NCI-H1694 (cell line): Measurements from ENCODE around the gene SPATS2L.

Source experiments
- DNase-seq: peaks from one replicate; lab custom pipeline; 2025; lab: John Stamatoyannopoulos, UW

The SPATS2L gene, protein sequence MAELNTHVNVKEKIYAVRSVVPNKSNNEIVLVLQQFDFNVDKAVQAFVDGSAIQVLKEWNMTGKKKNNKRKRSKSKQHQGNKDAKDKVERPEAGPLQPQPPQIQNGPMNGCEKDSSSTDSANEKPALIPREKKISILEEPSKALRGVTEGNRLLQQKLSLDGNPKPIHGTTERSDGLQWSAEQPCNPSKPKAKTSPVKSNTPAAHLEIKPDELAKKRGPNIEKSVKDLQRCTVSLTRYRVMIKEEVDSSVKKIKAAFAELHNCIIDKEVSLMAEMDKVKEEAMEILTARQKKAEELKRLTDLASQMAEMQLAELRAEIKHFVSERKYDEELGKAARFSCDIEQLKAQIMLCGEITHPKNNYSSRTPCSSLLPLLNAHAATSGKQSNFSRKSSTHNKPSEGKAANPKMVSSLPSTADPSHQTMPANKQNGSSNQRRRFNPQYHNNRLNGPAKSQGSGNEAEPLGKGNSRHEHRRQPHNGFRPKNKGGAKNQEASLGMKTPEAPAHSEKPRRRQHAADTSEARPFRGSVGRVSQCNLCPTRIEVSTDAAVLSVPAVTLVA

DNA sequence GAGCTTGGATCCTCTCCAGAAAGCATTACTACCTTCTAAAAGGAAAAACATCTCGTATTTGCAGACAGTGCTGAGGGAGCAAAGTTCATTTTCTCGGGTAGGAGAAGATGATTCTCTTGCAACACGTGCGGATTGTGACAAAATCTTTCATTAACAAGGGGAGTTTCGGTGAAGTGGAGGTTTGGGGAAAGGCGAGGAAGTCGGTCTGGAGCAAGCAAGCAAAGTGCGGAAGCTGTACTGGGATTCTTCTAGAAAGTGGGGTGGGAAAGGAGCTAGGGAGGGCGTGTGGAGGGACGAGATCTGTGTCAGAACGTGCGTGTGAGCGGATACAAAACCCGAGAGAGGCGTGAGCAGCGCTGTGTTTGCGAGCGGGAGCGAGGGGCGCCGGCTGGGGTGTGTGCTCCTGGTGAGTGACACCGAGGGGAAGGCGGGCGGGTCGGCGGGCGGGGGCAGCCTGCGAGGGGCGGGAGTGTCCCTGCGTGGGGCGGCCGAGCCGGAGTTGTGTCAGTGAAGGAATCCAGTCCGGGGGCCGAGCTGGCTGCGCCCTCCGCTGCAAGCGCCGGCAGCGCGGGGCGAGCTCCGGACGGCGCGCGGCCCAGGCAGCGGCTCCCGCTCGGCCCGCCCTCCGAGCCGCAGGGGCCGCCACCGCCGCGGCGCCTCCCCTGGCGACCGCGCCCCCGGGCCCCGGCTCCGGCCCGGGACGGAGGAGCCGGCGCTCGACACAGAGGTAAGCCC is at the start of gene SPATS2L:
TSS of gene SPATS2L (plus strand) at position 498 of the 735 bp plus-strand sequence. CDS start 82,552 bp downstream, outside the sequence.
- peak; percentile 31 for DNase-seq

DNA sequence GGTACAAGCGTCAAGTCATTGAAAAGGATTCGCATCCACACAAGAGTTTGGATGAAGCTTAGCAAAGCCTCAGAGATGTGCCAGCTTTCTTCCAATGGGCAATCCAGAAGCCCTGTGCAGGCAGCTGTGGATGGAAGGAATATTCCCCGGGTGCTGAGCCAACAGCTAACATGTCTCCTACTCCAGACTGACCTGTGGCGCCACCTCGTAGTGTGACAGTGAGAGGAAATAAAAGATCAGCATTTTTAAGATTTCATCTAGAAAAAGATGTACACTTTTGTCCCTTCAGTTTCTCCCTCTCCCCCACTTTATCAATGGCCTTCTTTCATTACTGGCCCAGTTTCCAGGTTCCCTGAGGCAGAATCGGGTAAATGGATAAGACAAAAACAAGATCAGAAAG is 48.9 kb upstream of the SPATS2L start:
- no peak for DNase-seq

DNA sequence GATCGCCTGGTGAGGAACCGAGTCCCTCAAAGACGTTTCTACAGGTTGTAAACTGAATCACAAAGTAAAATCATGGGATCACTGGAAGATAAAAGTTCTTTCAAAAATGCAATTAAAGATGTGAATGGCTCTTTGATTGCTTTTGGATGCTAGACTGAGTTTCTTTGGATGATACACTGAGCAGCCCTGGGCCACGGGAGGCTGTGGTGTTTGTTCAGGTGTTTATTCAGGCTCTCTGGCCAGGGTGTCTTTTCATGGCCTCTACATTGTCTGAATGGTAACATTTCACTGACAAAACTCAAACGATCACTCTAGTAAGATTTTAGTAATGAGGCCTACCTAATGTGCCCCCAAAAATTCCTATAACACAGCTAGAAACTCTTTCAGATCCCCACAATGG is 48.4 kb upstream of the SPATS2L start:
- DNase-seq: no peak

DNA sequence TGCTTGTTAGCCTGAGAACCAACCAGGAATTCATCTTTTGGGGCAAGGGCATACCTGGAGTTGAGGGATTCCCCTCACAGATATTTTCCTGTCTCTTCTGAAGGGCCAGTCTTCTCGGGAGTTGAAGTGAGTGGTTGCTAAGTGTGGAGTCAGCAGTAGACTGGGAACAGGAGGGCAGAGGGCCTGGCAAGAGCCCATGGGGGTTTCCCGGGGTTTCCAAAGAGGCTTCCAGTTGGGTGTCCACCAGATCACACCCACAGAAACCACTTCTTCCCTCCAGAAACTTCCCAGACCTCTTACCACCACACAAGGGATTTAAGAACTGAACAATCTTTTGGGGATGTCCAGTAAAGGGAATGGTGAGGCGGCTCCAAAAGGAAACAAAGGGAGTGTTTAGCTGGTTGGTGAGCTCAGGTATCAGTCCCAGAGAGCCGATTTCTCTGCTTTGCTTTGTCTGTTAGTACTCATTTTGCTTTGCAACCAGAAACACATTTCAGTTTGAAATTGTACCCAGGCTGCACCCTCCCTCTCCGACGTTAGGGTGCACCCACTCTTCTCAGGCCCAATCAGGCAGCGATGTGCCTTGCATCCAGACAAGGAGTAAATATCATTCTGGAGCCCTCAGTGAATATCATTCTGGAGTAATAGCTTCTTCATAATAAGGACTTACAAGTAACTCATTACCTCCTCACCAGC is 47.5 kb upstream of the SPATS2L start:
- DNase-seq: no peak

DNA sequence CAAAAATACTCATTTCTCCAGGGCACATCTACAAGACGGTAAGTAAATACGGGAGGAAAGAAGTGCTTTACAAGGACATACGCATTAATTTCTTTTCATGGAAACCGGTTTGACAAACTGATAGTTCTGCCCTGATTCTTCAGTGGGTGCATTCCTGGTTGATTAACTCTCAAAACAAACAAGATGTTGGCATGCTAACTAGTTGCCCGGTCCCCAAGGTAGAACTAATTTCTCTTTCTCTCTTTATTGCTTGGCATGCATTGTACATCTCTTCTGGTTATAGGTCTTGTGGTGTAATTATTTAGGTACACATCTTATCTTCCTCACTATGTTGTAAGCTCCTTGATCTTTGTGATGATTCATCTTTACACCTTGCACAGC is 46.9 kb upstream of the SPATS2L start:
- no peak for DNase-seq

DNA sequence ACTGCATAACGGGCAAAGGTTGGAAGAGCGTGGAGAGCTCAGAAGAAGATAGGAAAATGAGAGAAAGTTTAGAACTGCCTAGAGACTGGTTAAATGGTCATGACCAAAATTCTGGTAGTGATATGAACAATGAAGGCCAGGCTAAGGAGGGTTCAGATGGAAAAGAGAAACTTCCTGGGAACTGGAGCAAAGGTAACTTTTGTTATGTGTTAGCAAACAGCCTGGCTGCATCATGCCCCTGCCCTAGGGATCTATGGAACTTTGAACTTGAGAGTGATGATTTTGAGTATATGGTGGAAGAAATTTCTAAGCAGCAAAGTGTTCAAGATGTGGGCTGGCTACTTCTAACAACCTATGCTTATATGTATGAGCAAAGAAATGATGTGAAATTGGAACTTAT is 44.4 kb upstream of the SPATS2L start:
- no peak for DNase-seq

DNA sequence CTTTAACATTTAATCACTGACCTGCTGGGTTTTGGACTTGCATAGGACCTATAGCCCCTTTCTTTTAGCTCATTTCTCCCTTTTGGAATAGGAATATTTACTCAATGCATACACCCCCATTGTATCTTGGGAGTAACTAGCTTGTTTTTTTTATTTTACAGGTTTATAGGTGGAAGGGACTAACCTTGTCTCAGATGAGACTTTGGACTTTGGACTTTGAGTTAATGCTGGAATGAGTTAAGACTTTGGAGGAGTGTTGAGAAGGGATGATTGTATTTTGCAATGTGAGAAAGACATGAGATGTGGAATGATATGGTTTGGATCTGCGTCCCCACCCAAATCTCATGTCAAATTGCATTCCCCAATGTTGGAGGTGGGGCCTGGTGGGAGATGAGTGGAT is 43.2 kb upstream of the SPATS2L start:
- no peak for DNase-seq

DNA sequence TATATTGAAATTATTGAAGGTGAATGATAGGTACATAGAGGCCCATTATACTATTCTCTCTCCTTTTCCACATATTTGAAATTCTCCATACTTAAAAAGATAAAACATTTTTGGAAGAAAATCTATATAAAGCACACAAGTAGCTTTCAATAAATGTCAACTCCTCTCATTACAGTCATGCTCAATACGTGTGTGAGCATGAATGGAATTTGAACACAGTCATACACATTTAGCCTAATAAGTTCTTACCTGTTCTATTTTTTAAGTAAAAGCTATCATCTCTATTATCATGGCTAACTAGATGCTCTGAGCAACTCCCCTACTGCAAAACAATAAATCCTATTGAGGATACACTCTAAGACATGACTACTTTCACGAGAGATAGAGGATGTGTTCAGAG is 41.9 kb upstream of the SPATS2L start:
- DNase-seq: no peak

DNA sequence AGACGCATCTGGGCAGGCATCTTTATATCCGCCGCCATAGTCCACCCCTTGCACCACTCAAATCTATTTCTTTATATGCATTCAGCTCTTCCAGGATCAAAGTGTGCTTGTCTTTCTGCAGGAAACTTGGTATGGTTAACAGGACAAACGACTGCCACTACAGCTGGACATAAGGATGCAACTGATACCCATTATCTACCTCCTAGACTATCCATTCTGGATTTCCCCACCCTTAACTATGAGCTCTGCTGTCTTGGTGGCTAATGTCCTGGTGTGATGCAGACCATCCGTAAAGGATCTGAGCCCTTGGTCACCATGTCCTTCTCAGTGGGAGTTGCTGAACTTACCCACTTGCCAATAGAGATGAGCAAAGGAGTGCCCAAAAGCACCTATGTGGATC is 40.1 kb upstream of the SPATS2L start:
- DNase-seq: no peak

DNA sequence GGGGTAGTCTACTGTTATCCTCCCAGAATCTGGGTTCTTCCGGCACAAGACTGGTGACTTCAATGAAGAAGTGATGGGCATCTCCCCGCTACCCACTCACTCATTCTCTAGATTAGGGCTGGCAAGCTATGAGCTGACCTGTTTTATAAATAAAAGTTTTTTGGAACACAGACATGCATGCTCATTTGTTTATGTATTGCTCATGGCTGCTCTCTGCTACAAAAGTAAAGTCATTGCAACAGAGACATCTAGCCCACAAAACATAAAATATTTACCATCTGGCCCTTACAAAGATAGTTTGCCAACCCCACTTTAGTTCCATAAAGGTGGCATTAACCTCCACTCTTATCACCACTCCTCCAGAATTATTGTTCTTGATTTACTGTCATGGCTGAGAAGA is 39.1 kb upstream of the SPATS2L start:
- no peak for DNase-seq

DNA sequence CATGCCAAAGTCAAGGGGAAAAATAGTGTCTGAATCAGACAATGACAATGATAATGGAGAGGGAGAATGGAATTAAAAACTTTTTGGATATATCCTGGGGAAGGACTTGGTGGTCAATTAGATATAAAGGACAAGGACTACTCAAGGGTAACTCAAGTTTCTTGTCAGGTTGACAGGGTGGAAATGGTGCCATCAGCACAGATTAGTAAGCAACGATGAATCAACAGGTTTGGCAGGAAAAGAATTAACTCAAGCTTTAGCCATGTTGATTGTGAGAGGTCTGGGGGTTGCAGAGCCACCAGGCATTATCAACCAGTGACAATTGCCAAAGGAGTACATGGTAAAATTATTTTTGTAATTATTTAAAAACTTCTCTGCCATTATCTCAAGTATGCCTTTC is 35.8 kb upstream of the SPATS2L start:
- no peak for DNase-seq

DNA sequence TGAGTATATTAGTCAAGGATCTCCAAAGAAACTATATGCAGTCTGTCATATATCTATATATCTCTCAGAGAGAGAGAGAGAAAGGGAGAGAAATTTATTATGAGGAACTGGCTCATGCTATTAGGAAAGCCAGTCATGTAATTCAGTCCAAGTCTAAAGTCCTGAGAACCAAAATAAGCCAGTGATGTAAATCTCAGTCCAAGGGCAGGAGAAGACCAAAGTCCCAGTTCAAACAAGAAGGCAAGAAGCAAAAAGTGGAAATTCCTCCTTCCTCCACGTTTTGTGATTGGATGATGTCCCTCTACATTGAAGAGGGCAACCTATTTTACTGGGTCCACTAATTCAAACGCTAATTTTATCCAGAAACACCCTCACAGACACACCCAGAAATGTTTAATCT is 34.2 kb upstream of the SPATS2L start:
- no peak for DNase-seq

DNA sequence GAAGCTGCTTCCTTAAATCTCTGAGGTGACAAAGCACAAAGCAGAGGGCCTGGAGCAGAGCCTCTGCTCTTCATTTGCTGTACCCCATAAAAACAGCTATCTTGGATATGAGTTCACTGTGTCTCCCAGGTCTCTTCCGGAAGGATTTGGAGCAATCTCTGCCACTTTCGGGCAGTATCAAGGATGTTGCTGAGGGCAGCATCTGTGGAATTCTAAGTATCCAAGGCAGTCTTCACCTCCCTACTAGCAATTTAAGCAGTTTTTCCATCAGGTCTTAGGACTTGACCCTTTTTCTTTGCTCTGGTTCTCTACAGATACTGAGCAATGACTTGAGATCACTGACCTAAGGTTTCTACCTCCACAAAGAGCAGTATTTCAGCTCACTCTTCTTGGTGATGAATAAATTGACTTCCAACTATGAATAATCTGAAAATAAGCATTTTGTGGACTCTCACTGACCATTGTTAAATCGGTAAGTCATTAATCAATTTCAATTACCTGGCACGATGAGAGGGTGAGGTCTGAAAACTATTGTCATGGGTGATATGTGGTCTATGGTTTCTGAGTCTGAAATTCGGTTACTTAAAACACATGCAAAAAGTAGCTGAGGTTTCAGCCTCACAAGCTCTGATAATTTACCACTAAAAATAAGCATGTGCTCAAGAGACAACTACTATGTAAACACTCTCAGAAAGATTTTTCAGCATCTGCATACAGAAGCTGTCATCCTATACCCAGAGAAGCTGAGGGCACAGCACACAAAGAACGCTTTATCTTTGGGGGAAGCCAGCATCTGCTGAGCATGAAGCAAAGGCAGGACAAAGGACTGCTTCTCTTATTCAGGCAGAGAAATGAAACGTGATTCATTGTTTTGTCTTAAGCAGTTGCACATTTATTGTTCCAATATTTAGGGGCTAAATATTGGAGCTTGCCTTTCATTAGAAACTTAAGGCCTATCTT is 32.1 kb upstream of the SPATS2L start:
- no peak for DNase-seq

DNA sequence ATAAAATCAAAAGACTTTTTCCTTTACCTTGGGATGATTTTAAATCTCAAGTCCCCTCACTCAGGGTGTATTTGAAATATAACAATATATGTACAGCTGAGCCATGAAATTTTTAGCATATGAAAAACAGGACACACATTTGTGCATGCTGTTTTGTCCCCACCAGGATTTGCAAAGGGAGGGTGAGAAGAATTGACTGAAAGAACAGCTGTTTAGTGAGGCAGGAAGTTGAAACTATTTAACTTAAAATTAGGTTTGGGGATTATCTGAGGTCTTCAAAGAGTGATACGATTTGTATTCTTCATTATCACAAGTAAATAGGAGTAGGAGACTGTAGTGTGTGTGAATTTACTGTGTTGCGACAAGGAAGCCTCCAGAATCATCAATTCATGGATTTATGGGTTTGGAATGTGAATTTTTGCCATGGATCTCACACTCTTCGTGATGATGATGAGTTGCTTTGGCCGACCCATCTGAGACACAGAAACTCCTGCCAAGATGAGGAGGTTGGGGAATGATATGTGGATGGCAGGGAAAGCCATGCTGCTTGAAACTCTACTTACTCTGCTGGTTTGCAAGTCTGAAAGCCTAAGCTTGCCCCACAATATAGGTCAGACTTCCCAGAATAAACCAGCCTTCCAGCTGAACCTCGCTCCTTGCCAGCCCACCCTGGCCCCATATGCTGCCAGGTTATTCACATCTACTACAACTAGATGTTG is 31.0 kb upstream of the SPATS2L start:
- no peak for DNase-seq

DNA sequence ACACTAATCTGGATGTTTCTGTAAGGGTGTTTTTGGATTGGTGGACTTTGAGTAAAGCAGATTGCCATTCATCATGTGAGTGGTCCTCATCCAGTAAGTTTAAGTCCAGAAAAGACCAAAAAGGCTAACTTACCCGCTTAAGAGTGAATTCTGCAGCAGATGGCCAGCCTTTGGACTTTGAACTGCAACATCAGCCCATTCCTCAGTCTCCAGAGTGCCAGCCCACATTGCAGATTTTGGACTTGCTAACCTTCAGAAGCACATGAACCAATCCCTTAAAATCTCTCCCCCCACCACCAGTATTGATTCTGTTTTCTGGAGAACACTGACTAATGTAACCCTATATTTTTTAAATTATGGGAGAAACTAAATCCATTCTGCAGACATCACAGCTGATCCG is 30.0 kb upstream of the SPATS2L start:
- DNase-seq: no peak

DNA sequence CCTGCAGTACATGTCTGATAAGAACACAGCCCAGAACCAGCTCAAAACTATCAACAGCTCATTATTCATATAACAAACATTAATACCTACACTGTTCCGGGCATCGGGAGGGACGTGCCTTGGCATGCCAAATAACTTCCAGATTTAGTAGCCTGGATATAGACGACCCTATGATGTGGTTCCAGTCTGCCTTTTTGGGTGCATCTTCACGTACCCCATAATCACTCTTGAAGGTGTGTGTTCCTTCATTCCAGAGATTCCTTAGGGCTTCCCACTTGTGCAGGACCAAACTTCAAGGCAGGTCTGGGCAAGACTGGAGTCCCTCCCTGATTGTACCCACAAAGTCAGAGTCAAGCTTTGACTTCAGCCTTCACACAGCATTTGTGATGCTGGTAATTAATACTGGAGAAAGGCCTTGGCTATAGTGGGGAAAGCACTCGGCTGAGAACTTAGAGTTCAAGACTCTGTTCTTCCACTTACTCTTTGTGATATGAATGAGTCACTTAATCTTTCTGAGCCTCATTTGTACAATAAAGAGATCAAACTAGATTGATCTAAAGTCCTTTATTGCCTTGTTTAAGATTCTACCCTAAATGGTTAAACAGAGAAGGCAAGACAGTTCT is 27.7 kb upstream of the SPATS2L start:
- no peak for DNase-seq

DNA sequence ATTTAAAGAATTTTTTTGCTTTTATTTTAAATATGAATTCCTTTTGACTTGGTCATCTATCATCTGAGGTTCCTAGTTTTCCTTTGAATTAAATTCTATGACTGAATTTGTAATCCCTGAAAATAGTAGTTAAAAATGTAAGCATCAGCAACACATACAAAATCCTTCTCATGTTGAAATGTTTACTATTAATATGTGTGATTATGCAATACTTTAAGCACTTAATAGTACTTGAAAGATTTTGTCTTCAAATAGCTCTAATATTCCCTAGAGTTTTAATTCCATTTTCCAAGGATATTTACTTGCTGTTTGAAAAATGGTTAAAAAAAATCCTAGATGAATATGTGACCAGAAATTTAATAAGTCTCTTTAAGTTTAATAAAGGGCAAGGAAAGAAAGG is 26.6 kb upstream of the SPATS2L start:
- no peak for DNase-seq

DNA sequence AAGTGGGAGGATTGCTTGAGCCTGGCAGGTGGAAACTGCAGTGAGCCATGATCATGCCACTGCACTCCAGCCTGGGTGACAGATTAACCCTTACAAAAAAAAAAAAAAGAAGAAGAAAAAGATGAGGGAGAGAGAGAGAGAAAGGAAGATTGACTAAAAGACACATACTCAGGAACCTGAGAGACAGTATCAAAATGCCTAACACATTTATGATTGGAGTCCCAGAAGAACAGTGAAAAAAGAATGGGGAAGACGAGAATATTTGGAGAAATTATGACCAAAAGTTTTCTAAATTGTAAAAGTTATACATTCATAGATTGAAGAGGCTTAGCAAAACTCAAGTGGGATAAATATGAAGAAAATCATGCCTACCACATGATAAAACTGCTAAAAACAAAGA is 19.9 kb upstream of the SPATS2L start:
- no peak for DNase-seq

DNA sequence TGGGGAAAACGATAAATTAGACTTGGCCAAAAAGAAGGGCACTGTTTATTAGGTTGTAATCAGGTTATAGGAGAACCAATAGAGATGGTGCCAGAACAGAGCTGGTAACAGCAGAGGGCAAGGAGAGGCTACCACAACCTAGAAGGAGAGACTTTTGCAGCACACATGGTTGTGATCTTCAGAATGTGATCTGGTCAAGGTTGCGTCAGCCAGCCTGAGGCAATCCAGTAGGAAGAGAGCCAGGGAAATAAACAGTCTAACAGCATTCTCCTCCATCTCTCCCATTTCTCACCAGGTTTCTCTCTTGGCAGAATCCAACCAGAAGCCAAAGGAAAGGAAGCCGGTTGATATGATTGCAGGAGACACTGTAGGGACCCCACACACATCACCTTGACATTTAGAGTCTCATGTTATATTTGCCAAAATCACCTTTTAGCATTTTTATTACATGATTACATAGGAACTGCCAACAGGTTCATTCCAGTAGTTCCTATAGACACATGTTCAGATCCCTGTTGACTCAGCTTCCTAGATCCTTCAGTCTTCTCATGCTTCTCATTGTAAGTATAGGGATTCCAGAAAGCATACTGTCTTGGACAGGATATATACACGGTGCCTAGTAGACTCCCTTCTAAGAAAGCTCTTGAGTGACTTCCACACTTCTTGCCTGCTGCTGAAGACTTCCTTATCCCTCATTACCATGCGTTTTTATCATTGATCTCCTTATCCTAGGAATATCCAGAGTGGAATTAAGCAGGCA is 17.6 kb upstream of the SPATS2L start:
- no peak for DNase-seq

DNA sequence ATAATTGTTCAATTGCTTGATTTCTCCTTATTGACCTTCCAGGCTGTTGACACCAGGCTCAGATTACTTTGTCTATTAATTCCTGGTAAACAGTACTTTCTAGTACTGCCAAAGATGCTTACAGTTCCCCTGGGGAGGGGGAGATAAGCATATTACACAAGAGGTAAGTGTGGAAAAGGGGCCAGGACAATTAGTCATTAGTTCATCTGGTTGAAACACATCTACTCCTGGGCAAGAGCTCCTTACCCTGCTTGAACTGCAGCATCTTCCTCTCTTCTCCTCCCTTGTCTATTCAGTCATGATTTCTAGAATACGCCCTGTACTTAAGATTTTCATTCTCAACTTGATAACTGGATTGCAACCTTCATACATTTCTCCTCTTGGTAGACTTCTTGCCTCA is 10.4 kb upstream of the SPATS2L start:
- DNase-seq: no peak
